Transverse colon (tissue), 3 donors: ENCODE data around the gene KCNS1.

ENCODE experiments used
- EP300 ChIP-seq: sonication (generic); formaldehyde crosslinking; IDR thresholded peaks from one replicate; pipeline ENCODE4 v1.6.1; 2017; ENCODE audit warnings: antibody characterized with exemption, low read depth
- TF ChIP-seq, protein P1 (sequence below), 5 experiments: fragments of 200-600 bp in 3 of 5; fragments of 450-650 bp in 2 of 5; sonication (generic) in 3 of 5; IDR thresholded peaks; 1 replicate in 2 of 5; 2 replicates in 3 of 5; pipeline ENCODE4 v1.5.1; 2016 to 2017; ENCODE audit warnings: antibody characterized with exemption in 5 of 5, inconsistent platforms in 3 of 5, mild to moderate bottlenecking in 2 of 5, moderate library complexity in 1 of 5

DNA sequence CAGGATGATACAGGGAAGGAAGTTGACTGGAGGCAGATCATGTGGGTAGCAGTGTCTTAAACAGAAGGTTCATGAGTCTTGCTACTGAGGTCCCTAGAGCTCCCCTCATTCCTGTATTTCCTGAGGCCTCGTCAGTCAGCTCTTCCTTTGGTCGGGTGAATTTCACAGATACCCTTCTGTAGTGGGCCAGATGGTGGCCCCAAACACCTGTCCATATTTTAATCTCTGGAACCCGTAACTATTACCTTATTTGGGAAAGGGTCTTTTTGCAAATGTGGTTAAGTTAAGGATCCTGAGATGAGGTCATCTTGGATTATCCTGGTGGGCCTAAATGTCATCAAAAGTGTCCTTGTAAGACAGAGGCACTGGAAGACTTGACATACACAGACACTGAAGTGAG is 9.6 kb downstream of the KCNS1 start:
- TF ChIP-seq, protein P1, sequence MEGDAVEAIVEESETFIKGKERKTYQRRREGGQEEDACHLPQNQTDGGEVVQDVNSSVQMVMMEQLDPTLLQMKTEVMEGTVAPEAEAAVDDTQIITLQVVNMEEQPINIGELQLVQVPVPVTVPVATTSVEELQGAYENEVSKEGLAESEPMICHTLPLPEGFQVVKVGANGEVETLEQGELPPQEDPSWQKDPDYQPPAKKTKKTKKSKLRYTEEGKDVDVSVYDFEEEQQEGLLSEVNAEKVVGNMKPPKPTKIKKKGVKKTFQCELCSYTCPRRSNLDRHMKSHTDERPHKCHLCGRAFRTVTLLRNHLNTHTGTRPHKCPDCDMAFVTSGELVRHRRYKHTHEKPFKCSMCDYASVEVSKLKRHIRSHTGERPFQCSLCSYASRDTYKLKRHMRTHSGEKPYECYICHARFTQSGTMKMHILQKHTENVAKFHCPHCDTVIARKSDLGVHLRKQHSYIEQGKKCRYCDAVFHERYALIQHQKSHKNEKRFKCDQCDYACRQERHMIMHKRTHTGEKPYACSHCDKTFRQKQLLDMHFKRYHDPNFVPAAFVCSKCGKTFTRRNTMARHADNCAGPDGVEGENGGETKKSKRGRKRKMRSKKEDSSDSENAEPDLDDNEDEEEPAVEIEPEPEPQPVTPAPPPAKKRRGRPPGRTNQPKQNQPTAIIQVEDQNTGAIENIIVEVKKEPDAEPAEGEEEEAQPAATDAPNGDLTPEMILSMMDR (IDR thresholded peaks at IDR 0.05), result no peak
- no peak for TF ChIP-seq EP300
